Esophagus squamous epithelium (tissue), 5 donors: ENCODE measurements around the gene SNW1. TPM values are rescaled to one million over a fixed set of nuclear protein-coding genes. Genes with fewer than 3 reads are reported as not detected.
"Not testable (repeated sequence)": the region's sequence is repeated elsewhere in the genome, so short reads cannot be mapped to it uniquely, and the experiment has no call there.

Source experiments
- DNase-seq: peaks from one replicate; lab custom pipeline; 2025; lab: John Stamatoyannopoulos, UW
- H3K27ac ChIP-seq, 4 donors: fragments of 200-600 bp; sonication (generic); one replicate each; pipeline ENCODE4 v1.5.1; 2016 to 2019; ENCODE audit warnings: mild to moderate bottlenecking in 1 of 4
- H3K27me3 ChIP-seq, 4 donors: fragments of 200-600 bp; sonication (generic); 1 replicate in 3 of 4; 2 replicates in 1 of 4; pipeline versions ENCODE4 v1.5.1 to v1.6.0; 2017 to 2021; ENCODE audit warnings: antibody characterized with exemption in 1 of 4
- H3K36me3 ChIP-seq, 3 donors: fragments of 200-600 bp; sonication (generic); one replicate each; pipeline ENCODE4 v1.5.1; 2016 to 2019
- H3K4me1 ChIP-seq, 3 donors: fragments of 200-600 bp; sonication (generic); one replicate each; pipeline ENCODE4 v1.5.1; 2017 to 2019
- H3K4me3 ChIP-seq, 4 donors: fragments of 200-600 bp; sonication (generic); 1 replicate in 3 of 4; 2 replicates in 1 of 4; pipeline ENCODE4 v1.5.1; 2016 to 2019; ENCODE audit warnings: mild to moderate bottlenecking in 2 of 4, moderate library complexity in 1 of 4
- H3K9me3 ChIP-seq, 3 donors: fragments of 200-600 bp; sonication (generic); one replicate each; pipeline ENCODE4 v1.5.1; 2016 to 2019
- POLR2A ChIP-seq, 4 donors: fragments of 450-650 bp; IDR thresholded peaks; one replicate each; pipeline ENCODE4 v1.6.1; 2017; ENCODE audit warnings: antibody characterized with exemption in 4 of 4, mild to moderate bottlenecking in 4 of 4, moderate library complexity in 3 of 4
- WGBS, 2 donors: methylation state at CpG; one replicate each; pipeline ENCODE4 v1.1.5; 2018; 5-methylcytosine and 5-hydroxymethylcytosine counted together
- intact Hi-C: fragments of 100-400 bp; cut with DNase I; formaldehyde crosslinking; loops from one replicate; pipeline ENCODE4 v1.15.0; 2022
- total RNA-seq, 4 donors: library from RNA; depleted of rRNA; stranded (reverse); fragments of >200 nt; gene quantifications; one replicate each; pipeline ENCODE4 v1.1.0, GENCODE V29; 2016
- TF ChIP-seq, protein P1 (sequence below), 6 experiments: fragments of 450-650 bp in 4 of 6; fragments of 200-600 bp in 2 of 6; sonication (generic) in 2 of 6; IDR thresholded peaks; one replicate each; pipeline ENCODE4 v1.5.1; 2016 to 2019; ENCODE audit warnings: antibody characterized with exemption in 6 of 6, mild to moderate bottlenecking in 4 of 6, moderate library complexity in 4 of 6
- donor health status: DM: yes; HTN: yes; CAD: no.

SNW1 gene
- total RNA-seq, 4 donors from 2014 or later = 23.1 to 45.4 (median 40.1) TPM

- intact Hi-C loops = no loop called here
- Histone ChIP-seq H3K27me3 (no peaks in the 10 kb centered on the region), H3K36me3 (no peaks in the 10 kb centered on the region), H3K27ac (no peak overlapping the region), H3K9me3 (no peaks in the 10 kb centered on the region), H3K4me3 (no peak overlapping the region), H3K4me1 (peaks cover 0 to 31% (median 18%) of the 10 kb centered on the region in 3 donors)
- 39 to 50% methylated on average over 1 of the region's 1 CpG for WGBS, 2 donors
- no peak for DNase-seq
- TF ChIP-seq POLR2A (IDR thresholded peaks at IDR 0.05) = no peak
- TF ChIP-seq, protein P1, sequence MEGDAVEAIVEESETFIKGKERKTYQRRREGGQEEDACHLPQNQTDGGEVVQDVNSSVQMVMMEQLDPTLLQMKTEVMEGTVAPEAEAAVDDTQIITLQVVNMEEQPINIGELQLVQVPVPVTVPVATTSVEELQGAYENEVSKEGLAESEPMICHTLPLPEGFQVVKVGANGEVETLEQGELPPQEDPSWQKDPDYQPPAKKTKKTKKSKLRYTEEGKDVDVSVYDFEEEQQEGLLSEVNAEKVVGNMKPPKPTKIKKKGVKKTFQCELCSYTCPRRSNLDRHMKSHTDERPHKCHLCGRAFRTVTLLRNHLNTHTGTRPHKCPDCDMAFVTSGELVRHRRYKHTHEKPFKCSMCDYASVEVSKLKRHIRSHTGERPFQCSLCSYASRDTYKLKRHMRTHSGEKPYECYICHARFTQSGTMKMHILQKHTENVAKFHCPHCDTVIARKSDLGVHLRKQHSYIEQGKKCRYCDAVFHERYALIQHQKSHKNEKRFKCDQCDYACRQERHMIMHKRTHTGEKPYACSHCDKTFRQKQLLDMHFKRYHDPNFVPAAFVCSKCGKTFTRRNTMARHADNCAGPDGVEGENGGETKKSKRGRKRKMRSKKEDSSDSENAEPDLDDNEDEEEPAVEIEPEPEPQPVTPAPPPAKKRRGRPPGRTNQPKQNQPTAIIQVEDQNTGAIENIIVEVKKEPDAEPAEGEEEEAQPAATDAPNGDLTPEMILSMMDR (IDR thresholded peaks at IDR 0.05) = no peak
Measured at GRCh38 chr14:77763316-77763715, 2.4 kb upstream of the SNW1 start.

DNA sequence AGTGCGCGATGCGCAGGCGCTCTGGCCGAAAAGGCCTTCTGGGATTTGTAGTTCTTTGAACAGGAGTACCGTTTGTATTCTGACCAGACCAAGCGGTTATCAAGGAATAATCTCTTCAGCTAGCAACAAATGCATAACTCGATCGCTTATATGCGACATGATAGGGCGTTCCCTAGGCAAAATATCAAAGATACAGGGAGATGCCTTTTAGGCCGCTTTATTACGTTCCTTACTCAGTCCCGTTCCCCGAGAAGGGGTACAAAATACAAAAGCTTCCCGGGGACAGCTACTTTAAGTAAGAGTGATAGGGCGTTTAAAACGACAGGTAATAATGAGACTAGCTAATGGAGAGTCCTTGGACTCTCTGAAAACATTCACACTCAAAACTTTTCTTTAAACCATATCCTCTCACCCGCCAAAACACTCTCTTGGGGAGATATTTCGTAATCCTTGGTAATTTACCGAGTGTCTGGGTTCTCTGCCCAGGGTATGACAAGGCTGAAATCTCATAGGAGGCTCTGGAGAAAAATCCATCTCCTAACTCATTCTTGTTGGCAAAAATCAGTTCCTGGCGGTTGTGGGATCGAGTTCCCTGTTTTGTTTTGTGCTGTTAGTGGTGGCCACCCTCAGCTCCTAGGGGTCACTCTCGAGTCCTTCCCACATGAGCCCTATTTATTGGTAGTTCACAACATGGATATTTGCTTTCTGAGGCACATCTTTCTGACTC is 412 bp upstream of the SNW1 start:
- no peak for DNase-seq
- peaks cover 0 to 50% (median 23%) of the 10 kb centered on the region in 3 donors for H3K4me1 ChIP-seq
- H3K27me3 ChIP-seq = no peaks in the 10 kb centered on the region
- intact Hi-C loops = no loop called here
- peak overlapping the region; percentile 75 to 96 (median 84) for H3K4me3 ChIP-seq
- TF ChIP-seq, protein P1 (IDR thresholded peaks at IDR 0.05) = no peak
- TF ChIP-seq POLR2A (IDR thresholded peaks at IDR 0.05) = no peak
- H3K9me3 ChIP-seq = no peaks in the 10 kb centered on the region
- WGBS, 2 donors = 1 to 2% methylated on average over 19 of the region's 24 CpGs
- H3K27ac ChIP-seq = peak overlapping the region; percentile 91 to 97 (median 94)
- H3K36me3 ChIP-seq = peaks cover 0 to 4% (median 0%) of the 10 kb centered on the region in 3 donors

DNA sequence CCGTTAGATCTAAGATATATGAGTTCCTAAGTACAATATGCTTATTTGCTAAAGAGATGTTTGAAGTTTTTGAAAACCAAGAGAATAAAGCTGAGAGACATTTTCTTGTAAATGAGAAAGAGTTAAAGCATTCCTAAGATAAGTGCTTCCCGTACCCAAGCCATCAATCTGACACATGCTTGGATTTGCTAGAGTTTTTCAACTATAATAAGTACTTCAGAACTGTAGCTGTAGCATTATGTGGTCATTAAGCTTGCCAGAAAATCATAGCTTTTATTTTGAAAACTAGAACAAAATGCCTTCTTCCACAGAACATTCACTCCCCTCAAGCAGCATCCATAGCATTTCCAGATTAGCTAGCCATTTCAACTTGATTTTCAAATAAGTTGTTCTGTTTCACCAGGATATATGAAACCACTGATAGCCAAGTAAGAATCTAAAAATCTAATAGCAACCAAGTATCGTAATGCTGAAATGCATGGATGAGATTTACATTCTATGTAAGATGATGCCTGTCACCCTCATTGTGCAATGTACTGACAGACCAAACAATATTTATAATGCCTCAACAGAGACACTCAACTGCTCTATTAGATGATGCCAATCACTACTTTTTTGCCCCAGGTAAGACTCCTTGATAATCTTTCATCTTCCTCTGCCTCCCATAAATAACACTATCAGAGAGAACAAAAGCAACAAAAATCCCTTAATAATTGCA is 8.0 kb downstream of the SNW1 start:
- Histone ChIP-seq H3K27me3 (no peaks in the 10 kb centered on the region), H3K27ac (no peak overlapping the region), H3K9me3 (no peaks in the 10 kb centered on the region), H3K4me1 (peaks cover 0 to 34% (median 6%) of the 10 kb centered on the region in 3 donors), H3K4me3 (no peak overlapping the region), H3K36me3 (peaks cover 0 to 86% (median 22%) of the 10 kb centered on the region in 3 donors)
- intact Hi-C loops = no loop called here
- WGBS, 2 donors = 77 to 79% methylated on average over 3 of the region's 3 CpGs
- DNase-seq = no peak
- TF ChIP-seq POLR2A (IDR thresholded peaks at IDR 0.05) = no peak

DNA sequence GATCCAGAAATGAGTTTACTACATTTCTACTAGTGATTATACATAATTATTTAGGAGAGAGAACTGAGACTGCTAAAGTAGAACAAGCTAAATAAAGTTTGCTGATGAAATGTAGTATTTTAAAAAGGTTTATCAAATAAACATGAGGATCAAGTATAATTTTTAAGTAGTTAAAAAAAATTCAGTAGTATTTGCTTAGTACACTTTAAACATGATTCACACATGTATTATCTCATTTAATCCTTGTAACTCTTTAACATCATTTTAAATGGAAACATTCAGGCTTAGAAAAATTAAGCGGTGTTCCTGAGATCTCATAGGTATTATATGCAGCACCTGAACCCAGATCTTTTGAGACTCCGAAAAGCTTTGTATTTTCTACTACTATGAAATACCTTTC is 8.7 kb downstream of the SNW1 start:
- TF ChIP-seq, protein P1 (IDR thresholded peaks at IDR 0.05) = no peak
- no peak for TF ChIP-seq POLR2A (IDR thresholded peaks at IDR 0.05)
- peaks cover 0 to 27% (median 6%) of the 10 kb centered on the region in 3 donors for H3K4me1 ChIP-seq

DNA sequence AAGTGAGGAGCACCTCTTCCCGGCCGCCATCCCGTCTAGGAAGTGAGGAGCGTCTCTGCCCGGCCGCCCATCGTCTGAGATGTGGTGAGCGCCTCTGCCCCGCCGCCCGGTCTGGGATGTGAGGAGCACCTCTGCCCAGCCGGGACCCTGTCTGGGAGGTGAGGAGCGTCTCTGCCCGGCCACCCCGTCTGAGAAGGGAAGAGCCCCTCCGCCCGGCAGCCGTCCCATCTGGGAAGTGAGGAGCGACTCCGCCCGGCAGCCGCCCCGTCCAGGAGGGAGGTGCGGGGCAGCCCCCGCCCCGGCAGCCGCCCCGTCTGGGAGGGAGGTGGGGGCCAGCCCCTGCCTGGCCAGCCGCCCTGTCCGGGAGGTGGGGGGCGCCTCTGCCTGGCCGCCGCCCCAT is 13.5 kb downstream of the SNW1 start:
- H3K27ac ChIP-seq, H3K9me3 ChIP-seq, H3K4me3 ChIP-seq, intact Hi-C loops, DNase-seq, H3K4me1 ChIP-seq, H3K27me3 ChIP-seq: not testable (repeated sequence)
- no CpG with 5 or more reads among the region's 33 CpGs for WGBS, 2 donors
- H3K36me3 ChIP-seq = peaks cover 11 to 97% (median 12%) of the 10 kb centered on the region in 3 donors

More for the DNA sequence above, 8.7 kb downstream of the SNW1 start:
- no peak for DNase-seq
- Histone ChIP-seq H3K27ac (no peak overlapping the region), H3K27me3 (no peaks in the 10 kb centered on the region), H3K36me3 (peaks cover 0 to 93% (median 22%) of the 10 kb centered on the region in 3 donors), H3K9me3 (no peaks in the 10 kb centered on the region), H3K4me3 (no peak overlapping the region)
- WGBS, 2 donors = 94 to 97% methylated on average over 2 of the region's 2 CpGs
- intact Hi-C loops = no loop called here
